ES-I3 (cell line): ENCODE measurements around the gene LDLRAD2.

ENCODE experiments used
- H3K36me3 ChIP-seq: 2 replicates; pipeline ENCODE4 v1.6.1; 2013; ENCODE audit warnings: mild to moderate bottlenecking, low read length, control low read depth, moderate library complexity; ENCODE audit not compliant: insufficient read depth
- H3K4me1 ChIP-seq: 2 replicates; pipeline ENCODE4 v1.6.1; 2013; ENCODE audit warnings: mild to moderate bottlenecking, control low read depth, low read length; ENCODE audit not compliant: insufficient read depth
- H3K9ac ChIP-seq: 2 replicates; pipeline ENCODE4 v1.6.1; 2013; ENCODE audit warnings: low read depth, mild to moderate bottlenecking, low read length, moderate library complexity
- H3K9me3 ChIP-seq: 2 replicates; pipeline ENCODE4 v1.6.1; 2013; ENCODE audit warnings: mild to moderate bottlenecking, low read length, moderate library complexity; ENCODE audit not compliant: control insufficient read depth, insufficient read depth

LDLRAD2 gene

GRCh38 chr1:21851430-21852250, 39.6 kb downstream of the LDLRAD2 start:
- Histone ChIP-seq H3K36me3 (no peaks in the 10 kb centered on the region; the same call in none of the 2 replicates), H3K4me1 (no peaks in the 10 kb centered on the region), H3K9ac (no peak overlapping the region), H3K9me3 (no peaks in the 10 kb centered on the region)

GRCh38 chr1:21852282-21853130, 40.4 kb downstream of the LDLRAD2 start:
- H3K36me3 ChIP-seq: no peaks in the 10 kb centered on the region; the same call in 1 of the 2 replicates
- H3K9me3 ChIP-seq: no peaks in the 10 kb centered on the region
- H3K9ac ChIP-seq: no peak overlapping the region
- no peaks in the 10 kb centered on the region for H3K4me1 ChIP-seq

- Histone ChIP-seq H3K9me3 (no peaks in the 10 kb centered on the region), H3K9ac (no peak overlapping the region), H3K4me1 (no peaks in the 10 kb centered on the region), H3K36me3 (no peaks in the 10 kb centered on the region; the same call in 1 of the 2 replicates)
These were observed 41.0 kb downstream of the LDLRAD2 start for GRCh38 chr1:21853131-21853427.

DNA sequence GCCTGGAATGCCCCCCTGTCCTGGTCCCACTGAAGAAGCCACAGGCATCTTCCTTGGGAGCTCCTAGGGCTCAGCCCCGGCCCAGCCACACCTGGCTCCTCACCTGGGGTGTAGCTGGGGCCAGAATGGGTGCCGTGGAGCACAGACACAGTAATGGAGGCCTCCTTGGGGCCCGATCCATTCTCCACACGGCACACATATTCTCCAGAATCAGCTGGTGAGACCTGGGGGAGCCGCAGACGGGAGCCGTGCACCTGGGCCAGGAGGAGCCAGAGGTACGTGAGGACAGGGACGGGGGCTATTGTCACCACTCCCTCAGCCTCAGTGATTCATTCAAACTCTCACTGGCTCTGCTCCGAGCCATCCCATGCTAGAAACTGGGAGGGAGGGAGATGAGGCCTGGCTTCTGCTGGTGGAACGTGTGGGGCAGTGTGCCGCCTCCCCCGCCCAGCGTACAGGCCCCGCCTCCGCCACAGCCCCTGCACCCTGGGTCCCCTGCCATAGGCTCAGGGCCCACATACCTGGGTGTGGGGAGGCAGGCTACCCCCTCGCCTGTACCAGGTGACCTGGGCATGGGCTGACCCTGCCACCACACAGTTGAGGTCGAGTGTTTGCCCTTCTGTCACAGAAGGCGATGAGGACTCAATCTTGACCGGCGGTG, 42.2 kb downstream of the LDLRAD2 start:
- Histone ChIP-seq H3K9me3 (no peaks in the 10 kb centered on the region), H3K36me3 (no peaks in the 10 kb centered on the region; the same call in 1 of the 2 replicates), H3K4me1 (no peaks in the 10 kb centered on the region), H3K9ac (no peak overlapping the region)

- Histone ChIP-seq H3K9me3 (no peaks in the 10 kb centered on the region), H3K9ac (no peak overlapping the region), H3K4me1 (no peaks in the 10 kb centered on the region), H3K36me3 (no peaks in the 10 kb centered on the region; the same call in 1 of the 2 replicates)
These were observed 42.7 kb downstream of the LDLRAD2 start for GRCh38 chr1:21854751-21855131.

- Histone ChIP-seq H3K4me1 (no peaks in the 10 kb centered on the region), H3K9ac (no peak overlapping the region), H3K9me3 (no peaks in the 10 kb centered on the region), H3K36me3 (no peaks in the 10 kb centered on the region; the same call in 1 of the 2 replicates)
These were observed 43.4 kb downstream of the LDLRAD2 start for GRCh38 chr1:21855257-21856096.

DNA sequence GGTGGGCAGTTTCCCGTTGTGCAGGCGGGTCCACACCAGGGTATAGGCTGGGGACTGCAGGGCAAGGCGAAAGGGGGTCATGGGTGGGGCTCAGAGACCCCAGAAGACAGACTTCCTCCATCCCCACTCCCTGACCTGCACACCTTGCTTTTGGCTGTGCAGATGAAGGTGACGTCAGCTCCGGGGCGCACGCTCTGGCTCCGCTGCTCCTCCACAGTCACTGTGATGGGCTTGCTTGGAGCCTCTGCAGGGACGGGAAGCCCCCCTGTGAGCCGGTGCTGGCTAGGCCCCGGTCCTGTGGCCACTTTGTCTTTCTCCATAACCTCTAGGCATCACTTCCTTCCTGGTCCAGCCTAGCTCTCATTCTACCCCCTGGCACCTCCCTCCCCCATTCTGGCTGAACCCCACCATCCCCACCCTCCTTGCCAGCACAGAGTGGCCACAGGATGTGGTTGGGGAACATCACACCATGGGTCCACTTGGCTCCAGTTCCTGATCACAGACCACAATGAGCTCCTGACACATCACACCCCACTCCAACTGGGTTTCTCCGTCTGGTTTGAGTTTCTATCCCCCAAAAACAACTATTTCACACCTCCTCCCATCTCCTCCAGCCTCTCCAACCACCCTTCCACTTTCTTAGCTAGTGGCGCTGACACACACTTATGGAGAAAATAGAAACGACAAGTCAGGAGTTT, 45.2 kb downstream of the LDLRAD2 start:
- H3K36me3 ChIP-seq: peaks cover 4% of the 10 kb centered on the region; the same call in 1 of the 2 replicates
- H3K9ac ChIP-seq: no peak overlapping the region
- no peaks in the 10 kb centered on the region for H3K9me3 ChIP-seq
- H3K4me1 ChIP-seq: no peaks in the 10 kb centered on the region

- H3K4me1 ChIP-seq: no peaks in the 10 kb centered on the region
- no peaks in the 10 kb centered on the region for H3K9me3 ChIP-seq
- H3K36me3 ChIP-seq: peaks cover 4% of the 10 kb centered on the region; the same call in 1 of the 2 replicates
- no peak overlapping the region for H3K9ac ChIP-seq
These were observed 46.0 kb downstream of the LDLRAD2 start for GRCh38 chr1:21857840-21858670.

DNA sequence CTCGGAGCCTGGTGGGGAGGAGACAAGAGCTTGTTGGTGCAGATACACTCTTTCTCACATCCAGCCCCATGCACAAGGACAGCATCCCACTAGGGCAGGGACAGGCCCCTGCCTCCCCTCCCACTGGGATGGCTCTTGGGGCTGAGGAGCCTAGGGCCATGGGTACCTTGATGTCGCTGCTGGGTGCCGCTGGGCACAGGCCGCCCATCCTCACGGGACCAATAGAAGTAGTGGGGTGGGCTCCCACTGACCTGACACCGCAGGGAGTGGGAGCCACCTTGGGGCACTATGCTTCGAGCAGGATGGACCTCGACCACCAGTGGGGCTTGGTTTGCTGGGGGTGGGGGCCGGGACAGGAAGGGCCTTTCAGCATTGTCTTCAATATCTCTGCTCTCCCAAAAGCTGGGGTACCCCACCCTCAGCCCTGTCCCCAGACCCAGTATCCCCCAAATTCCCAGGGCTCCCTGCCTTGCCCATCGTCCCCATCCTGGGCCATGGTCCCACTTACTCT, 47.7 kb downstream of the LDLRAD2 start:
- Histone ChIP-seq H3K36me3 (peaks cover 4% of the 10 kb centered on the region), H3K4me1 (no peaks in the 10 kb centered on the region), H3K9me3 (no peaks in the 10 kb centered on the region), H3K9ac (no peak overlapping the region)

GRCh38 chr1:21860971-21861370, 48.9 kb downstream of the LDLRAD2 start:
- peaks cover 4% of the 10 kb centered on the region; the same call in 1 of the 2 replicates for H3K4me1 ChIP-seq
- no peaks in the 10 kb centered on the region for H3K9me3 ChIP-seq
- H3K36me3 ChIP-seq: peaks cover 4% of the 10 kb centered on the region
- no peak overlapping the region for H3K9ac ChIP-seq

DNA sequence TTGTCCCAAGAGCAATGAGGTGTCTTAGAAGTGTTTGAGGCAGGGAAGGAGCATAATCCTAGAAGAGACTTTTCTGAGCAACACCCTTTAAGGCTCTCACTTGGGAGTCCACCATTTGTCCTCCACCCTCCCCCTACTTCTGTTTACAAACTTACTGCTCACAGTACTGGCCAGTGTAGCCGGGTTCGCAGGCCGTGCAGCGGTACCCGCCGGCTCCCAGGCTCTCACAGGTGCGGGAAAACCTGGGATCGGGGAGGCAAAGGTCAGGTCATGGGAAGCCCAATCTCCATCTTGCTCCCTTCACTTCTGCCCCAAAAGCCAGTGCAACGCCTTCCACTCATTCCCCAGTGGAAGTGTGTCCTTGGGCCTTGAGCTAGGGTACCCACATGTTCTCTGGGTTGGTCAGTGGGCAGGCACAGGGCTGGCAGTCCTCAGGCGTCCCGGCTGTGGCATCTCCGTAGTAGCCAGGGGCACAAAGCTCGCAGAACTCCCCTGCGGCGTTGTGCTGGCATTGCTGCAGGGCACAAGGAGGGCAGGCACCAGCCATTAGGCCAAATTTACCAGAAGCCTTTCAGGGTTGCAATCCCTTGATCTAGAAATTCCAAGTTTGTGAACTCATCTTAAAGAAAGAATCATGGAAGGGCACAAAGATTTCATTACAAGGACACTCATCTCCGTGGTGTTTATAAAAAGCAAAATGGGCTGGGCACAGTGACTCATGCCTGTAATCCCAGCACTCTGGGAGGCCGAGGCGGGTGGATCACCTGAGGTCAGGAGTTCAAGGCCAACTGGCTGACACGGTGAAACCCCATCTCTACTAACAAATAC, 49.8 kb downstream of the LDLRAD2 start:
- Histone ChIP-seq H3K9ac (no peak overlapping the region), H3K4me1 (peaks cover 11% of the 10 kb centered on the region; the same call in 1 of the 2 replicates), H3K36me3 (peaks cover 4% of the 10 kb centered on the region), H3K9me3 (no peaks in the 10 kb centered on the region)

GRCh38 chr1:21863981-21864380, 51.9 kb downstream of the LDLRAD2 start:
- Histone ChIP-seq H3K36me3 (peaks cover 4% of the 10 kb centered on the region), H3K9me3 (no peaks in the 10 kb centered on the region)

More at GRCh38 chr1:21863981-21864380, 51.9 kb downstream of the LDLRAD2 start:
- Histone ChIP-seq H3K4me1 (peaks cover 11% of the 10 kb centered on the region; the same call in 1 of the 2 replicates), H3K9ac (no peak overlapping the region)
